T-helper 1 cell treated with Interleukin-12 subunit alpha and Interleukin-12 subunit beta and Interleukin-4 antibody, amounts not matched to agents 30 μg/mL and 1 μg/mL, for 36 hours (primary cell): ENCODE measurements around the gene ARRDC5.
A peak's percentile ranks its signal among the peaks of the same experiment; 100 is the strongest.
"Not testable (repeated sequence)": the region's sequence is repeated elsewhere in the genome, so short reads cannot be mapped to it uniquely, and the experiment has no call there.

Experiments used
- H3K27ac Mint-ChIP-seq: one replicate; pipeline ENCODE4 v1.8.0; 2021; ENCODE audit warnings: mild to moderate bottlenecking, mixed read lengths
- H3K27me3 Mint-ChIP-seq: one replicate; pipeline ENCODE4 v1.8.0; 2021; ENCODE audit warnings: low read depth, mixed read lengths
- H3K36me3 Mint-ChIP-seq: one replicate; pipeline ENCODE4 v1.8.0; 2021; ENCODE audit warnings: low read depth, mixed read lengths
- H3K4me1 Mint-ChIP-seq: one replicate; pipeline ENCODE4 v1.8.0; 2021; ENCODE audit warnings: low read depth, mixed read lengths
- H3K4me3 Mint-ChIP-seq: one replicate; pipeline ENCODE4 v1.8.0; 2021; ENCODE audit warnings: mild to moderate bottlenecking, moderate library complexity, mixed read lengths
- H3K9me3 Mint-ChIP-seq: one replicate; pipeline ENCODE4 v1.8.0; 2021; ENCODE audit warnings: mixed read lengths

ARRDC5 gene

GRCh38 chr19:4896372-4896771, 6.3 kb downstream of the ARRDC5 start:
- H3K9me3 Mint-ChIP-seq = no peaks in the 10 kb centered on the region
- H3K27ac Mint-ChIP-seq = no peak overlapping the region
- H3K4me3 Mint-ChIP-seq = no peak overlapping the region
- H3K36me3 Mint-ChIP-seq = no peaks in the 10 kb centered on the region
- H3K27me3 Mint-ChIP-seq = no peaks in the 10 kb centered on the region
- no peaks in the 10 kb centered on the region for H3K4me1 Mint-ChIP-seq

DNA sequence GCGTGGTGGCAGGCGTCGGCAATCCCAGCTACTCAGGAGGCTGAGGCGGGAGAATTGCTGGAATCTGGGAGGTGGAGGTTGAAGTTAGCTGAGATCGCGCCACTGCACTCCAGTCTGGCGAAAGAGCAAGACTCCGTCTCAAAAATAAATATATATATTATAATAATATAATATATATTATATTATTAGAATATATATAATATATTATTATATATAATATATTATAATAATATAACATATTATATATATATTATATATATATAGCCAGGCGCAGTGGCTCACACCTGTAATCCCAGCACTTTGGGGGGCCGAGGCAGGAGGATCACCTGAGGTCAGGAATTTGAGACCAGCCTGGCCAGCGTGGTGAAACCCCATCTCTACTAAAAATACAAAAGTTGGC, 9.7 kb downstream of the ARRDC5 start:
- not testable (repeated sequence) for H3K36me3 Mint-ChIP-seq, H3K27ac Mint-ChIP-seq, H3K4me1 Mint-ChIP-seq, H3K27me3 Mint-ChIP-seq, H3K4me3 Mint-ChIP-seq, H3K9me3 Mint-ChIP-seq

DNA sequence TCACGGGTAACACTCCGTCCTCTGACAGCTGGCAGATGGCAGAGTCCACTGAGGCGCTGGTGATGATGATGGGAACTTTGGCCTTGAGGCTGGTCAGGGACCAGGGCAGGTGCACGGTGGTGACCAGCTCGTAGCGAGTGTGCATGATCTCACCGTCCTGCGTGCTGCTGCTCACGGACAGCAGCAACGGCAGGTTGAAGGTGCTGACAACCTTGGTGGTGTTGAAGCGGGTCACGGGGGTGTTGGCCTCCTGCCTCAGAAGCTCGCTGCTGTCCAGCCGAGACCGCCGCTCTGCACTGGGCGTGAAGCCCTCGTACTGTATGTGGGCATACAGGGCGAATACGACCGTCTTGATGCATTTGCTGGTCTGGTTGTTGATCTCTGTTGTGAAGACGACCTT, 11.6 kb downstream of the ARRDC5 start:
- Mint-ChIP-seq H3K27ac (no peak overlapping the region), H3K27me3 (no peaks in the 10 kb centered on the region), H3K4me1 (no peaks in the 10 kb centered on the region), H3K36me3 (no peaks in the 10 kb centered on the region), H3K9me3 (no peaks in the 10 kb centered on the region), H3K4me3 (no peak overlapping the region)

GRCh38 chr19:4889034-4889815, 13.5 kb downstream of the ARRDC5 start:
- no peaks in the 10 kb centered on the region for H3K4me1 Mint-ChIP-seq
- H3K9me3 Mint-ChIP-seq = no peaks in the 10 kb centered on the region
- no peak overlapping the region for H3K4me3 Mint-ChIP-seq
- H3K27me3 Mint-ChIP-seq = no peaks in the 10 kb centered on the region
- no peaks in the 10 kb centered on the region for H3K36me3 Mint-ChIP-seq
- H3K27ac Mint-ChIP-seq = no peak overlapping the region

GRCh38 chr19:4887803-4888202, 14.9 kb downstream of the ARRDC5 start:
- not testable (repeated sequence) for H3K4me1 Mint-ChIP-seq, H3K4me3 Mint-ChIP-seq, H3K36me3 Mint-ChIP-seq, H3K27me3 Mint-ChIP-seq, H3K27ac Mint-ChIP-seq, H3K9me3 Mint-ChIP-seq

DNA sequence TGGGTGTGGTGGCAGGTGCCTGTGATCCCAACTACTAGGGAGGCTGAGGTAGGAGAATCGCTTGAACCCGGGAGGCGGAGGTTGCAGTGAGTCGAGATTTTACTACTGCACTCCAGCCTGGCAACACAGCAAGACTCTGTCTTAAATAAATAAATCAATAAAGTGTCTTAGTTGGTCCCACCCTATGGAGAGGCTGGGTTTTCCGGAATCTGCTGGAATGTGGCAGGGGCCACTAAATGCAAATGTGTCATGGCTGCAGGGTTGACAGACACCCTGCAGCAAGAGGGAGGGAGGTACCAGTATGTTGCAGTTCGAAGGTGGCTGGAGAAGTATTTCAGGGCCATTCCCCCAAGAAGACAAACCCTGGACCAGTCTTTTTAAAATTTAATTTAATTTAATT, 17.7 kb downstream of the ARRDC5 start:
- H3K27me3 Mint-ChIP-seq, H3K36me3 Mint-ChIP-seq, H3K4me1 Mint-ChIP-seq, H3K9me3 Mint-ChIP-seq, H3K27ac Mint-ChIP-seq, H3K4me3 Mint-ChIP-seq: not testable (repeated sequence)

- H3K9me3 Mint-ChIP-seq, H3K27me3 Mint-ChIP-seq, H3K36me3 Mint-ChIP-seq, H3K4me1 Mint-ChIP-seq, H3K4me3 Mint-ChIP-seq, H3K27ac Mint-ChIP-seq: not testable (repeated sequence)
Measured at GRCh38 chr19:4882874-4883273, 19.8 kb downstream of the ARRDC5 start.

DNA sequence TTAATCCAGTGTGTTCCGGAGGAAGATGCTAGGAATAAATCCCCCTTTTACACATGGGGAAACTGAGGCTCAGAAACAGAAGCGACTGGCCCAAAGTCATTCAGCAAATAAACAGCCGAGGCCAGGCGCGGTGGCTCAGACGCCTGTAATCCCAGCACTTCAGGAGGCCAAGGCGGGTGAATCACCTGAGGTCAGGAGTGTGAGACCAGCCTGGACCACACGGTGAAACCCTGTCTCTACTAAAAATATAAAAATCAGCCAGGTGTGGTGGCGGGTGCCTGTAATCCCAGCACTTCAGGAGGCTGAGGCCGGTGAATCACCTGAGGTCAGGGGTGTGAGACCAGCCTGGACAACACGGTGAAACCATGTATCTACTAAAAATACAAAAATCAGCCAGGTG, 23.7 kb downstream of the ARRDC5 start:
- no peaks in the 10 kb centered on the region for H3K9me3 Mint-ChIP-seq
- H3K27me3 Mint-ChIP-seq = no peaks in the 10 kb centered on the region
- no peaks in the 10 kb centered on the region for H3K36me3 Mint-ChIP-seq
- no peaks in the 10 kb centered on the region for H3K4me1 Mint-ChIP-seq
- H3K27ac Mint-ChIP-seq = no peak overlapping the region
- no peak overlapping the region for H3K4me3 Mint-ChIP-seq

DNA sequence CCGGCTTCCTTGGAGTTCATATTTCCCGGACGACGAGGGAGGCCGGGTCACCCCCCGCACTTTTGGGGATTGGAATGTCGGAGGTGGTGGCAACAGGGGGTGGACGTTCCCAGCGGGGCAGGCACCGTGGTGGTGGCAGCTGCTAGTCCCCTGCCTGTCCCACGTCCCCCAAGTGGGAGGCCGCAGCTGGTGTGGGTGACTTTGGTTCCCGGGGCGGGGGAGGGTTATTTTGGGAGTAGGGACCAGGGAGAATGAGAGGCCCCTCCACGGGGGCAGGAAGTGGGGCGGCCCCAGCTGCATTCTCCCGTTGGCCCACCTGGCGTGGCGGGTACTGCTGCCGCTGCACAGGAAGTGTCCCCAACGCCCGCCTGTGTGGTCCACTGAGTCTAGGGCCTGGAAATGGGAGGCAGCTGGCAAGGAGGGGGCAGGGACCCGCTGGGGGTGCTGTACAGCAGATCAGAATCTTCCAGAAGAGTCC, 24.2 kb downstream of the ARRDC5 start:
- Mint-ChIP-seq H3K9me3 (no peaks in the 10 kb centered on the region), H3K27me3 (no peaks in the 10 kb centered on the region), H3K36me3 (no peaks in the 10 kb centered on the region), H3K4me3 (no peak overlapping the region), H3K4me1 (no peaks in the 10 kb centered on the region), H3K27ac (no peak overlapping the region)

- Mint-ChIP-seq H3K9me3 (no peaks in the 10 kb centered on the region), H3K4me1 (no peaks in the 10 kb centered on the region), H3K4me3 (no peak overlapping the region), H3K27me3 (no peaks in the 10 kb centered on the region), H3K27ac (no peak overlapping the region), H3K36me3 (no peaks in the 10 kb centered on the region)
Measured at GRCh38 chr19:4877753-4878490, 24.8 kb downstream of the ARRDC5 start.

- H3K27ac Mint-ChIP-seq = no peak overlapping the region
- H3K36me3 Mint-ChIP-seq = no peaks in the 10 kb centered on the region
Measured at GRCh38 chr19:4873930-4874329, 28.8 kb downstream of the ARRDC5 start.

GRCh38 chr19:4871711-4872110, 31.0 kb downstream of the ARRDC5 start:
- Mint-ChIP-seq H3K4me1 (peaks cover 13% of the 10 kb centered on the region), H3K36me3 (no peaks in the 10 kb centered on the region), H3K27me3 (peaks cover 4% of the 10 kb centered on the region), H3K27ac (no peak overlapping the region), H3K9me3 (no peaks in the 10 kb centered on the region), H3K4me3 (no peak overlapping the region)

More at GRCh38 chr19:4873930-4874329, 28.8 kb downstream of the ARRDC5 start:
- Mint-ChIP-seq H3K4me3 (no peak overlapping the region), H3K9me3 (no peaks in the 10 kb centered on the region), H3K4me1 (peaks cover 10% of the 10 kb centered on the region), H3K27me3 (peaks cover 4% of the 10 kb centered on the region)

DNA sequence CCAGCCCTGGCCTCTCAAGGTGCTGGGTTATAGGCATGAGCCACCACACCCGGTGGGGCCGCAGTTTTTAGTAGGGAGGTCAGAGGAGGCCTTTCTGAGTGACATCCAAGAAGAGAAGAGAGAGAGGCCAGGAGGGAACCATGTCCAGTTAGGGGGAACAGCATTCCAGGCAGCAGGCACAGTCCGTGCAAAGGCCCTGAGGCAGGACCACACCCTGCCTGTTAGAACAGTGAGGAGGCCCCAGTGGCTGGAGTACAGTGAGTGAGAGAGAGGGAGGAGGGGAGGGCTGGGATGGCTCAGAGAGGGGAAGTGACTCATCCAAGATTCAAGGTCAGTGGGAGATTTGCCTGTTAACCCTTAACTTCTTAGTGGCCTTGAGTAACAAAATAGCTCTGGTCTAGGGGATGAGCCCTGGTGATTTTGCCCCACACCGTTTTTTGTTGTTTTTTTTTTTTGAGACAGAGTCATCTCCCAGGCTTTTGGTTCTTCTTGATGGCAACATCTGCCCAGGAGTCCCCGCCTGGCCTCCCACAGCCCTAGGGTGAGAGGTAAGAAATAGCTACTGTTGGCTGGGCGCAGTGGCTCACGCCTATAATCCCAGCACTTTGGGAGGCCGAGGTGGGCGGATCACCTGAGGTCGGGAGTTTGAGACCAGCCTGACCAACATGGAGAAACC, 32.5 kb downstream of the ARRDC5 start:
- Mint-ChIP-seq H3K27me3 (peaks cover 4% of the 10 kb centered on the region), H3K9me3 (no peaks in the 10 kb centered on the region), H3K4me1 (peaks cover 18% of the 10 kb centered on the region), H3K36me3 (no peaks in the 10 kb centered on the region), H3K27ac (no peak overlapping the region), H3K4me3 (no peak overlapping the region)

GRCh38 chr19:4868286-4868834, 34.3 kb downstream of the ARRDC5 start:
- peaks cover 4% of the 10 kb centered on the region for H3K27me3 Mint-ChIP-seq
- no peaks in the 10 kb centered on the region for H3K36me3 Mint-ChIP-seq
- peak overlapping the region; percentile 62 for H3K27ac Mint-ChIP-seq
- H3K9me3 Mint-ChIP-seq = no peaks in the 10 kb centered on the region
- H3K4me3 Mint-ChIP-seq = peak overlapping the region; percentile 83
- H3K4me1 Mint-ChIP-seq = peaks cover 24% of the 10 kb centered on the region
